ENCODE data around the gene PARP4. TPM values are rescaled to one million over a fixed set of nuclear protein-coding genes. Genes with fewer than 3 reads are reported as not detected.
"Not testable (repeated sequence)": the region's sequence is repeated elsewhere in the genome, so short reads cannot be mapped to it uniquely, and the experiment has no call there.

Gene PARP4
- 11.8 and 11.9 TPM in 2 replicates for total RNA-seq

GRCh38 chr13:24512197-24512907 lies at the start of gene PARP4:
TSS of gene PARP4 (minus strand) at chr13:24512778. CDS start at chr13:24503776, 9,002 bp downstream.
- Histone ChIP-seq H3K4me3 (ENCODE audit: low read depth, low read length) (peak within 1 kb of the TSS; percentile 93), H3K27me3 (ENCODE audit: control insufficient read depth, insufficient read depth, low read length) (no peaks in the 10 kb centered on the region), H3K36me3 (ENCODE audit: control insufficient read depth, insufficient read depth, low read length) (peaks cover 2% of the 10 kb centered on the region)
- DNase-seq (ENCODE audit: low read depth) (peak; percentile 96), FAIRE-seq (no peak)
- TF ChIP-seq, protein P1, sequence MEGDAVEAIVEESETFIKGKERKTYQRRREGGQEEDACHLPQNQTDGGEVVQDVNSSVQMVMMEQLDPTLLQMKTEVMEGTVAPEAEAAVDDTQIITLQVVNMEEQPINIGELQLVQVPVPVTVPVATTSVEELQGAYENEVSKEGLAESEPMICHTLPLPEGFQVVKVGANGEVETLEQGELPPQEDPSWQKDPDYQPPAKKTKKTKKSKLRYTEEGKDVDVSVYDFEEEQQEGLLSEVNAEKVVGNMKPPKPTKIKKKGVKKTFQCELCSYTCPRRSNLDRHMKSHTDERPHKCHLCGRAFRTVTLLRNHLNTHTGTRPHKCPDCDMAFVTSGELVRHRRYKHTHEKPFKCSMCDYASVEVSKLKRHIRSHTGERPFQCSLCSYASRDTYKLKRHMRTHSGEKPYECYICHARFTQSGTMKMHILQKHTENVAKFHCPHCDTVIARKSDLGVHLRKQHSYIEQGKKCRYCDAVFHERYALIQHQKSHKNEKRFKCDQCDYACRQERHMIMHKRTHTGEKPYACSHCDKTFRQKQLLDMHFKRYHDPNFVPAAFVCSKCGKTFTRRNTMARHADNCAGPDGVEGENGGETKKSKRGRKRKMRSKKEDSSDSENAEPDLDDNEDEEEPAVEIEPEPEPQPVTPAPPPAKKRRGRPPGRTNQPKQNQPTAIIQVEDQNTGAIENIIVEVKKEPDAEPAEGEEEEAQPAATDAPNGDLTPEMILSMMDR (IDR thresholded peaks at IDR 0.05; ENCODE audit: insufficient read depth, low read length, severe bottlenecking), result peak; percentile 13

- FAIRE-seq; H3K27me3 ChIP-seq (ENCODE audit: control insufficient read depth, insufficient read depth, low read length); DNase-seq (ENCODE audit: low read depth); H3K4me3 ChIP-seq (ENCODE audit: low read depth, low read length); H3K36me3 ChIP-seq (ENCODE audit: control insufficient read depth, insufficient read depth, low read length): not testable (repeated sequence)
These were observed 48.1 kb upstream of the PARP4 start for GRCh38 chr13:24560579-24561187.

- H3K36me3 ChIP-seq (ENCODE audit: control insufficient read depth, insufficient read depth, low read length); H3K27me3 ChIP-seq (ENCODE audit: control insufficient read depth, insufficient read depth, low read length); FAIRE-seq; DNase-seq (ENCODE audit: low read depth); H3K4me3 ChIP-seq (ENCODE audit: low read depth, low read length): not testable (repeated sequence)
These were observed 47.0 kb upstream of the PARP4 start for GRCh38 chr13:24559431-24560218.

- DNase-seq (ENCODE audit: low read depth), result no peak
- FAIRE-seq, result no peak
- TF ChIP-seq, protein P1 (IDR thresholded peaks at IDR 0.05; ENCODE audit: insufficient read depth, low read length, severe bottlenecking), result no peak
These were observed 44.5 kb upstream of the PARP4 start for GRCh38 chr13:24557081-24557480.

DNA sequence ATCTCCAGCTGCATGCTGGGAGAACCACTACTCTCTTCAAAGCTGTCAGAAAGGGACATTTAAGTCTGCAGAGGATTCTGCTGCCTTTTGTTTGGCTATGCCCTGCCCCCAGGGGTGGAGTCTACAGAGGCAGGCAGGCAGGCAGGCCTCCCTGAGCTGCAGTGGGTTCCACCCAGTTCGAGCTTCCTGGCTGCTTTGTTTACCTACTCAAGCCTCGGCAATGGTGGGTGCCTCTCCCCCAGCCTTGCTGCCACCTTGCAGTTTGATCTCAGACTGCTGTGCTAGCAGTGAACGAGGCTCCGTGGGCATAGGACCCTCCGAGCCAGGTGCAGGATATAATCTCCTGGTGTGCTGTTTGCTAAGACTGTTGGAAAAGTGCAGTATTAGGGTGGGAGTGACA lies 41.3 kb upstream of the PARP4 start:
- H3K27me3 ChIP-seq (ENCODE audit: control insufficient read depth, insufficient read depth, low read length); H3K36me3 ChIP-seq (ENCODE audit: control insufficient read depth, insufficient read depth, low read length); H3K4me3 ChIP-seq (ENCODE audit: low read depth, low read length); DNase-seq (ENCODE audit: low read depth); FAIRE-seq: not testable (repeated sequence)

More at GRCh38 chr13:24557081-24557480, 44.5 kb upstream of the PARP4 start:
- Histone ChIP-seq H3K36me3 (ENCODE audit: control insufficient read depth, insufficient read depth, low read length) (no peaks in the 10 kb centered on the region), H3K27me3 (ENCODE audit: control insufficient read depth, insufficient read depth, low read length) (peaks cover 2% of the 10 kb centered on the region), H3K4me3 (ENCODE audit: low read depth, low read length) (no peak overlapping the region)

DNA sequence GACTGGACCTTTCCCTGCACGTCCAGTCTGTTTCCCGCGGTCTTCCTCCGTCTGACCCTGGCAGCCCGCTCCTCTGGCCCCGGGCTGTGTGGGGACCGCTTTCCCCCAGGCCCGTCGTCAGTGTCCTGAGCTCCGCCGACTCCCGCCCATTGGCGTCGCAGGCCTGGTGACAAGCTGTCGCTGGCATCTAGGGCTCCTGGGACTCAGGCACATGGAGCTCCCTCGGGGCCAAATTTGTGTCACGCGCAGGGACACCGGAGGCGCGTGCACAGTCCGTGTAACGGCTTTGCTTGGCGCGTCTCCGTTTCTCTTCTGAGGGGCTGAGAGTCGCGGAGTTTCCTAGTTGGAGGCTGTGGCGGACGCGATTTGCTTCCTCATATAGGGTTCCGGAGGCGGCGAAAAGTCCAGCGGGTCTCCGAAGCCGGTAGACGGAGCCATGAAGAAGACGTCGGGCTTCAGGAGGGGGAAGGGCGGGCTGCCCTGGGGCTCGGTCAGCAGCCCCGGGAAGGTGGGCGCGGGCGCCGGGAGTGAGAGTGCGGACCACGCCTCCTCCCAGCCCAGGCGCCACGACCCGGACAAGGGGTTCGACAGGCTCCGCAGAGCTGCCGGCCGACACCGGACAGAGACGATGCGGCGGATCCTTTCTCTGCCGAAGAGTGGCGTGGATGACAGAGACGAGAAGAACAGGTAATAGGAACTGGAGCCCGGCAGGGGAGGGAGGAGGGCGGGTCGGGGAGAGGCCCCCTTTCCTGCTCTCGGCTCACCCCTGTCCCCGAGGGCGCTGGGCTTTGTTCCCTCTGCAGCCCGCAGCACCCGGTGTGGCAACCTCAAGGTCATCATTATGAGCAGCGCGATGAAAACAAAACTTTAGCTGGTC lies 29.1 kb upstream of the PARP4 start:
- H3K36me3 ChIP-seq (ENCODE audit: control insufficient read depth, insufficient read depth, low read length); DNase-seq (ENCODE audit: low read depth); FAIRE-seq; H3K27me3 ChIP-seq (ENCODE audit: control insufficient read depth, insufficient read depth, low read length): not testable (repeated sequence)
- H3K4me3 ChIP-seq (ENCODE audit: low read depth, low read length), result peak overlapping the region; percentile 27

DNA sequence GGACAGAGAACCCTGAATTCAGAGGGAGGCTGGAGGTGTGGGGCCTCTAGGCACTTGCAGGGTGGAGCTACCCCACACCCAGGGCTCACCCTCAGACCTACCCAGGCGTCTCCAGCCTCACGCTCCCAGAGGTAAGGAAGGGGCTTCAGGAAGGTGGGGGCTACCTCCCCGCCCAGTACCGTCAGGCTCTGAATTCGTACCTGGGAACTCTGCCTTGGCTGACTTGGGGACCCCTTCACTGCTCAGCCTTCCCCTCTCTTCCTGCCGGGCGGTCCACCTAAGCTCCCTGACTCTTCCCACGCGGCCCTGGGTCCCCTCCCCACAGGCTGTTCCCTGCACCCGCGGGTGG lies 28.5 kb upstream of the PARP4 start:
- peaks cover 7% of the 10 kb centered on the region for H3K27me3 ChIP-seq (ENCODE audit: control insufficient read depth, insufficient read depth, low read length)
- DNase-seq (ENCODE audit: low read depth) (no peak), FAIRE-seq (no peak)
- no peak overlapping the region for H3K4me3 ChIP-seq (ENCODE audit: low read depth, low read length)
- H3K36me3 ChIP-seq (ENCODE audit: control insufficient read depth, insufficient read depth, low read length), result no peaks in the 10 kb centered on the region
- TF ChIP-seq, protein P1 (IDR thresholded peaks at IDR 0.05; ENCODE audit: insufficient read depth, low read length, severe bottlenecking), result no peak

Data from bronchial epithelial cell (primary cell).